SK-N-SH treated with all-trans-retinoic acid at 6 μM for 48 hours (cell line): ENCODE measurements around the gene LYSMD3.

ENCODE experiments used
- BACH2 ChIP-seq: fragments of 250-450 bp; sonication (Bioruptor Pico); IDR thresholded peaks from 2 replicates; pipeline ENCODE4 v1.9.0; 2021; ENCODE audit warnings: mild to moderate bottlenecking, borderline replicate concordance
- CREB5 ChIP-seq: fragments of 250-450 bp; sonication (Bioruptor Pico); IDR thresholded peaks from 2 replicates; pipeline ENCODE4 v1.5.1; 2020; ENCODE audit warnings: low read depth, mild to moderate bottlenecking, moderate library complexity
- CSDC2 ChIP-seq: fragments of 250-450 bp; sonication (Bioruptor Pico); IDR thresholded peaks from 2 replicates; pipeline ENCODE4 v1.5.0; 2020; ENCODE audit warnings: mild to moderate bottlenecking, moderate library complexity
- POU6F1 ChIP-seq: fragments of 250-450 bp; sonication (Bioruptor Pico); IDR thresholded peaks from 2 replicates; pipeline ENCODE4 v1.8.0; 2021; ENCODE audit warnings: low read depth, mild to moderate bottlenecking, moderate library complexity, borderline replicate concordance
- PPARA ChIP-seq: fragments of 250-450 bp; sonication (Bioruptor Pico); IDR thresholded peaks from 2 replicates; pipeline ENCODE4 v1.5.0; 2020; ENCODE audit warnings: mild to moderate bottlenecking, borderline replicate concordance
- RARB ChIP-seq: fragments of 250-450 bp; sonication (Bioruptor Pico); IDR thresholded peaks from 2 replicates; pipeline ENCODE4 v1.8.0; 2021; ENCODE audit warnings: mild to moderate bottlenecking, moderate library complexity
- TOX ChIP-seq: fragments of 250-450 bp; sonication (Bioruptor Pico); IDR thresholded peaks from 2 replicates; pipeline ENCODE4 v1.8.0; 2021; ENCODE audit warnings: mild to moderate bottlenecking, moderate library complexity, borderline replicate concordance
- ZFP30 ChIP-seq: fragments of 450-650 bp; formaldehyde crosslinking; IDR thresholded peaks from 2 replicates; pipeline ENCODE4 v1.5.0; 2022; ENCODE audit warnings: mild to moderate bottlenecking, moderate library complexity
- ZNF70 ChIP-seq: fragments of 450-650 bp; formaldehyde crosslinking; IDR thresholded peaks from 2 replicates; pipeline ENCODE4 v1.5.0; 2020; ENCODE audit warnings: mild to moderate bottlenecking, moderate library complexity
- TF ChIP-seq, protein P1 (sequence below): fragments of 250-450 bp; sonication (Bioruptor Pico); IDR thresholded peaks from 2 replicates; pipeline ENCODE4 v1.8.0; 2020; ENCODE audit warnings: mild to moderate bottlenecking, moderate library complexity, borderline replicate concordance
- TF ChIP-seq, protein P2 (sequence below): fragments of 250-450 bp; sonication (Bioruptor Pico); IDR thresholded peaks from 2 replicates; pipeline ENCODE4 v1.5.0; 2020; ENCODE audit warnings: mild to moderate bottlenecking, moderate library complexity

GRCh38 chr5:90473396-90474234 lies 55.8 kb downstream of the LYSMD3 start:
- TF ChIP-seq, protein P1, sequence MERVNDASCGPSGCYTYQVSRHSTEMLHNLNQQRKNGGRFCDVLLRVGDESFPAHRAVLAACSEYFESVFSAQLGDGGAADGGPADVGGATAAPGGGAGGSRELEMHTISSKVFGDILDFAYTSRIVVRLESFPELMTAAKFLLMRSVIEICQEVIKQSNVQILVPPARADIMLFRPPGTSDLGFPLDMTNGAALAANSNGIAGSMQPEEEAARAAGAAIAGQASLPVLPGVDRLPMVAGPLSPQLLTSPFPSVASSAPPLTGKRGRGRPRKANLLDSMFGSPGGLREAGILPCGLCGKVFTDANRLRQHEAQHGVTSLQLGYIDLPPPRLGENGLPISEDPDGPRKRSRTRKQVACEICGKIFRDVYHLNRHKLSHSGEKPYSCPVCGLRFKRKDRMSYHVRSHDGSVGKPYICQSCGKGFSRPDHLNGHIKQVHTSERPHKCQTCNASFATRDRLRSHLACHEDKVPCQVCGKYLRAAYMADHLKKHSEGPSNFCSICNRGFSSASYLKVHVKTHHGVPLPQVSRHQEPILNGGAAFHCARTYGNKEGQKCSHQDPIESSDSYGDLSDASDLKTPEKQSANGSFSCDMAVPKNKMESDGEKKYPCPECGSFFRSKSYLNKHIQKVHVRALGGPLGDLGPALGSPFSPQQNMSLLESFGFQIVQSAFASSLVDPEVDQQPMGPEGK = no peak
- TF ChIP-seq BACH2 (CRISPR knock-in tag) (no peak), RARB (CRISPR knock-in tag) (no peak), POU6F1 (CRISPR knock-in tag) (no peak), ZFP30 (CRISPR knock-in tag) (no peak), CSDC2 (no peak), ZNF70 (CRISPR knock-in tag) (no peak), TOX (CRISPR knock-in tag) (no peak), PPARA (no peak), CREB5 (CRISPR knock-in tag) (no peak)
- TF ChIP-seq, protein P2, sequence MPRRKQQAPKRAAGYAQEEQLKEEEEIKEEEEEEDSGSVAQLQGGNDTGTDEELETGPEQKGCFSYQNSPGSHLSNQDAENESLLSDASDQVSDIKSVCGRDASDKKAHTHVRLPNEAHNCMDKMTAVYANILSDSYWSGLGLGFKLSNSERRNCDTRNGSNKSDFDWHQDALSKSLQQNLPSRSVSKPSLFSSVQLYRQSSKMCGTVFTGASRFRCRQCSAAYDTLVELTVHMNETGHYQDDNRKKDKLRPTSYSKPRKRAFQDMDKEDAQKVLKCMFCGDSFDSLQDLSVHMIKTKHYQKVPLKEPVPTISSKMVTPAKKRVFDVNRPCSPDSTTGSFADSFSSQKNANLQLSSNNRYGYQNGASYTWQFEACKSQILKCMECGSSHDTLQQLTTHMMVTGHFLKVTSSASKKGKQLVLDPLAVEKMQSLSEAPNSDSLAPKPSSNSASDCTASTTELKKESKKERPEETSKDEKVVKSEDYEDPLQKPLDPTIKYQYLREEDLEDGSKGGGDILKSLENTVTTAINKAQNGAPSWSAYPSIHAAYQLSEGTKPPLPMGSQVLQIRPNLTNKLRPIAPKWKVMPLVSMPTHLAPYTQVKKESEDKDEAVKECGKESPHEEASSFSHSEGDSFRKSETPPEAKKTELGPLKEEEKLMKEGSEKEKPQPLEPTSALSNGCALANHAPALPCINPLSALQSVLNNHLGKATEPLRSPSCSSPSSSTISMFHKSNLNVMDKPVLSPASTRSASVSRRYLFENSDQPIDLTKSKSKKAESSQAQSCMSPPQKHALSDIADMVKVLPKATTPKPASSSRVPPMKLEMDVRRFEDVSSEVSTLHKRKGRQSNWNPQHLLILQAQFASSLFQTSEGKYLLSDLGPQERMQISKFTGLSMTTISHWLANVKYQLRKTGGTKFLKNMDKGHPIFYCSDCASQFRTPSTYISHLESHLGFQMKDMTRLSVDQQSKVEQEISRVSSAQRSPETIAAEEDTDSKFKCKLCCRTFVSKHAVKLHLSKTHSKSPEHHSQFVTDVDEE (CRISPR knock-in tag) = no peak; the same call in 1 of the 2 replicates
